HG02981 (cell line): ENCODE data around the gene FCGR3B.
A peak's percentile ranks its signal among the peaks of the same experiment; 100 is the strongest.
"Not testable (repeated sequence)": the region's sequence is repeated elsewhere in the genome, so short reads cannot be mapped to it uniquely, and the experiment has no call there.

ENCODE experiments used
- ATAC-seq: cut with Tn5 transposase; IDR thresholded peaks from one replicate; pipeline ENCODE4 v1.9.1; 2021; ENCODE audit warnings: mild to moderate bottlenecking, moderate library complexity; ENCODE audit not compliant: unreplicated experiment

FCGR3B gene

GRCh38 chr1:161606541-161607336, 24.2 kb downstream of the FCGR3B start:
- ATAC-seq, result not testable (repeated sequence)

- ATAC-seq, result not testable (repeated sequence)
These were observed 25.0 kb downstream of the FCGR3B start for GRCh38 chr1:161605762-161606540.

GRCh38 chr1:161605024-161605423, 26.0 kb downstream of the FCGR3B start:
- not testable (repeated sequence) for ATAC-seq

- ATAC-seq, result not testable (repeated sequence)
These were observed 33.9 kb downstream of the FCGR3B start for GRCh38 chr1:161597077-161597476.

- ATAC-seq, result not testable (repeated sequence)
These were observed 35.4 kb downstream of the FCGR3B start for GRCh38 chr1:161595583-161595982.

- ATAC-seq, result not testable (repeated sequence)
These were observed 35.8 kb downstream of the FCGR3B start for GRCh38 chr1:161595173-161595572.

GRCh38 chr1:161594269-161594984, 36.5 kb downstream of the FCGR3B start:
- not testable (repeated sequence) for ATAC-seq

GRCh38 chr1:161593092-161593755, 37.8 kb downstream of the FCGR3B start:
- ATAC-seq, result not testable (repeated sequence)

GRCh38 chr1:161592586-161592985, 38.4 kb downstream of the FCGR3B start:
- not testable (repeated sequence) for ATAC-seq

GRCh38 chr1:161589920-161590319, 41.1 kb downstream of the FCGR3B start:
- not testable (repeated sequence) for ATAC-seq

GRCh38 chr1:161589365-161589764, 41.6 kb downstream of the FCGR3B start:
- ATAC-seq, result not testable (repeated sequence)

GRCh38 chr1:161588596-161588995, 42.4 kb downstream of the FCGR3B start:
- ATAC-seq, result not testable (repeated sequence)

- not testable (repeated sequence) for ATAC-seq
These were observed 48.1 kb downstream of the FCGR3B start for GRCh38 chr1:161582882-161583281.

- peak; percentile 66 for ATAC-seq
These were observed 50.0 kb downstream of the FCGR3B start for GRCh38 chr1:161580879-161581537.

- not testable (repeated sequence) for ATAC-seq
These were observed 51.0 kb downstream of the FCGR3B start for GRCh38 chr1:161579856-161580507.

GRCh38 chr1:161576676-161577075, 54.3 kb downstream of the FCGR3B start:
- ATAC-seq, result not testable (repeated sequence)
